Mucosa of descending colon (tissue), 3 donors: ENCODE data around the gene NIBAN1. TPM values are rescaled to one million over a fixed set of nuclear protein-coding genes. Genes with fewer than 3 reads are reported as not detected.

ENCODE experiments used
- ATAC-seq: fragments of 200-7000 bp; cut with Tn5 transposase; one replicate; pipeline ENCODE4 v1.9.1; 2020; ENCODE audit warnings: mild to moderate bottlenecking, moderate library complexity
- DNase-seq, 3 donors: peaks; one replicate each; pipeline ENCODE4 v3.0.0-alpha.2; 2020
- H3K36me3 ChIP-seq: fragments of 200-600 bp; one replicate; pipeline ENCODE4 v1.8.0; 2021; ENCODE audit warnings: low read depth, mild to moderate bottlenecking
- H3K4me1 ChIP-seq: fragments of 200-600 bp; one replicate; pipeline ENCODE4 v1.8.0; 2021; ENCODE audit warnings: low read depth, mild to moderate bottlenecking
- H3K4me3 ChIP-seq: fragments of 200-600 bp; one replicate; pipeline ENCODE4 v1.8.0; 2021; ENCODE audit warnings: mild to moderate bottlenecking
- H3K9me3 ChIP-seq: fragments of 200-600 bp; one replicate; pipeline ENCODE4 v1.8.0; 2021; ENCODE audit warnings: mild to moderate bottlenecking
- intact Hi-C, 2 donors: fragments of 100-400 bp; cut with DNase I in 1 of 2; cut with micrococcal nuclease in 1 of 2; formaldehyde crosslinking; loops; one replicate each; pipeline versions ENCODE4 v1.11.0 to v1.11.1; 2022; cut with DNase I, micrococcal nuclease
- long read RNA-seq, 2 donors: library from polyadenylated mRNA; unstranded; transcript quantifications; one replicate each; pipeline ENCODE4 v2.0.0, GENCODE V29; 2019 to 2021
- total RNA-seq, 3 donors: library from RNA; stranded (reverse); fragmentation: NEBNext Ultra II Directional in 2 of 3; extraction: Animal tissue kit (Norgen Biotek cat#: 25700) in 2 of 3; gene quantifications; one replicate each; pipeline versions ENCODE4 v1.2.1 to v1.2.4, GENCODE V29; 2021 to 2023
- TF ChIP-seq, protein P1 (sequence below): fragments of 200-600 bp; IDR thresholded peaks from one replicate; pipeline ENCODE4 v1.8.0; 2022; ENCODE audit warnings: antibody characterized with exemption, mild to moderate bottlenecking
- donor health status: DM: no; HTN: no; CAD: no; lungs with moderate emphysema.
- donor health status: DM: no; HTN: no; CAD: no.
- donor health status: DM: no; HTN: yes; CAD: no.

The NIBAN1 gene
- total RNA-seq, result 100 to 1,000 TPM in 1 of 3 donors, 10 to 100 TPM in 1, 1 to 10 TPM in 1; 6.5 to 209 (median 17.2) TPM
- long read RNA-seq, donor 1, full-length matches to known transcripts, result 40 of 108 reads
- long read RNA-seq, donor 1, partial matches to known transcripts, result 8 of 108 reads
- long read RNA-seq, donor 1, other reads (novel, unspliced or antisense), result 60 of 108 reads
- long read RNA-seq, donor 2, full-length matches to known transcripts, result 4 of 7 reads
- long read RNA-seq, donor 2, partial matches to known transcripts, result 0 of 7 reads
- long read RNA-seq, donor 2, other reads (novel, unspliced or antisense), result 3 of 7 reads

GRCh38 chr1:184974056-184974836 lies at the start of gene NIBAN1:
Gene NIBAN1 (minus strand): TSS chr1:184974508. CDS start chr1:184974356, 152 bp downstream.
- TF ChIP-seq, protein P1, sequence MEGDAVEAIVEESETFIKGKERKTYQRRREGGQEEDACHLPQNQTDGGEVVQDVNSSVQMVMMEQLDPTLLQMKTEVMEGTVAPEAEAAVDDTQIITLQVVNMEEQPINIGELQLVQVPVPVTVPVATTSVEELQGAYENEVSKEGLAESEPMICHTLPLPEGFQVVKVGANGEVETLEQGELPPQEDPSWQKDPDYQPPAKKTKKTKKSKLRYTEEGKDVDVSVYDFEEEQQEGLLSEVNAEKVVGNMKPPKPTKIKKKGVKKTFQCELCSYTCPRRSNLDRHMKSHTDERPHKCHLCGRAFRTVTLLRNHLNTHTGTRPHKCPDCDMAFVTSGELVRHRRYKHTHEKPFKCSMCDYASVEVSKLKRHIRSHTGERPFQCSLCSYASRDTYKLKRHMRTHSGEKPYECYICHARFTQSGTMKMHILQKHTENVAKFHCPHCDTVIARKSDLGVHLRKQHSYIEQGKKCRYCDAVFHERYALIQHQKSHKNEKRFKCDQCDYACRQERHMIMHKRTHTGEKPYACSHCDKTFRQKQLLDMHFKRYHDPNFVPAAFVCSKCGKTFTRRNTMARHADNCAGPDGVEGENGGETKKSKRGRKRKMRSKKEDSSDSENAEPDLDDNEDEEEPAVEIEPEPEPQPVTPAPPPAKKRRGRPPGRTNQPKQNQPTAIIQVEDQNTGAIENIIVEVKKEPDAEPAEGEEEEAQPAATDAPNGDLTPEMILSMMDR, result no peak

DNA sequence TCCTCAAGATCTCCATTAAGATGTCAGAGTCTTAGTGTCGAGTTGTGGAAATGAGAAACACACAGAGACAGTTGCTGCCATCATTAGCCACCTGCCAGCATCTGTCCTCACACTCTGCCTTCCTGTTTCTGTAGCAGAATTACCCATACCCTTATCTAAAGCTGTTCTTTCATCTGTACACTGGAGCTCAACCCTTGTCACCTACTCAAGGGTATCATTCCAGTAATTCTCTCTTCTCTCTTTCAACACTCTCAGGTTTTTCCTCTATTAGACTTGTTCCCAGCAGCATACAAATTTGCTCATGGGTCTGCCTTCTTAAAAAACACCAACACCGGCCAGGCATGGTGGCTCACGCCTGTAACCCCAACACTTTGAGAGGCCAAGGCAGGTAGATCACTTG lies 43.7 kb upstream of the NIBAN1 start:
- no peak for ATAC-seq
- DNase-seq, result no peak
- intact Hi-C loops, result no loop called here
- H3K4me3 ChIP-seq, result no peak overlapping the region
- H3K9me3 ChIP-seq, result no peaks in the 10 kb centered on the region
- no peaks in the 10 kb centered on the region for H3K4me1 ChIP-seq
- no peaks in the 10 kb centered on the region for H3K36me3 ChIP-seq
- TF ChIP-seq, protein P1, result no peak

More at GRCh38 chr1:184974056-184974836, at the start of gene NIBAN1:
- ATAC-seq (peak; percentile 77), DNase-seq (peak; percentile 60 to 81 (median 72))
- Histone ChIP-seq H3K36me3 (no peaks in the 10 kb centered on the region), H3K4me1 (peaks cover 7% of the 10 kb centered on the region), H3K4me3 (peak within 1 kb of the TSS; percentile 40), H3K9me3 (no peaks in the 10 kb centered on the region)
- intact Hi-C loops, result loop anchor here in 1 of 2 donors (10.0 kb wide), 1 partner anchor 89 kb away; no protein-coding TSS in a partner anchor

DNA sequence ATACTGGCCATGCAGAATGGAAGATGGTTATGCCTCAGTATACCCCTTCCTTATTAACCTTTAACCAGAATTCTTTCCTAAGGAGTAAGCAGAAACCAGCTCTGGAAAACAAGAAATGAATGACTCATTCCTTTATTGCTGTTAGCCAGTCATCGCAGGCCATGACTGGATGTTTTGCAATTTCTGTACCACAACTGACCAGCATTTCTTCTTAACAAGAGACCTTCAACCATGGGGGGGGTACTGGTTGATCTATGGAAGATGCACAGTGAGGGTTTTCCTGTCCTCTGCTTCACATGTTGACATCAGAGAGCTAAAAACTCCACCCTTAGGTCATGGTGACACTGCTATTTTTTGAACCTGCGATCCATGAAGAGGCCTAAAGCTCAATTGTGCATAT lies 43.0 kb upstream of the NIBAN1 start:
- no peak for DNase-seq
- no peaks in the 10 kb centered on the region for H3K36me3 ChIP-seq
- TF ChIP-seq, protein P1, result no peak
- peak; percentile 54 for ATAC-seq
- intact Hi-C loops, result no loop called here
- no peaks in the 10 kb centered on the region for H3K9me3 ChIP-seq
- no peak overlapping the region for H3K4me3 ChIP-seq
- no peaks in the 10 kb centered on the region for H3K4me1 ChIP-seq

- TF ChIP-seq, protein P1, result no peak
- intact Hi-C loops, result no loop called here
- no peaks in the 10 kb centered on the region for H3K36me3 ChIP-seq
- no peak for ATAC-seq
- H3K9me3 ChIP-seq, result no peaks in the 10 kb centered on the region
- no peak overlapping the region for H3K4me3 ChIP-seq
- no peaks in the 10 kb centered on the region for H3K4me1 ChIP-seq
- no peak for DNase-seq
Measured at GRCh38 chr1:185016880-185017279, 42.6 kb upstream of the NIBAN1 start.

DNA sequence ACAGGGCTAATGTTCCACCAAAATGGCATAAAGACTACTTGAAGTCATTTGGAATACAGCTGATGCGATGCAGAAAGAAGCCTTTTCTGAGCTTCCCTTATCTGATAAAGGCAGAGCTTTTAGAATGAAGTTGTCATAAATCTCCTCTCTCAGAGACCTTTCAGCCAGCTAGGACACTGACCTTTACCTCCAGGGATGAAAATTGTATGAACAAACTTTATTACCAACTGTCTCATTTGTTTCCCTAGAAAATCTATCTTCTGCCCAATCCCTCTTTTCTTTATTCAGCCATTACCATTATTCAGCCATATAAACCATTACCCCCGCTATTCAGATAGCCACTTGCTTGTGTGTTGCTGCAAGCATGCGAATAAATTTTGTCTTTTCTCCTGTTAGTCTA lies 41.3 kb upstream of the NIBAN1 start:
- intact Hi-C loops, result no loop called here

More for the DNA sequence above, 41.3 kb upstream of the NIBAN1 start:
- Histone ChIP-seq H3K4me3 (no peak overlapping the region), H3K4me1 (no peaks in the 10 kb centered on the region), H3K9me3 (no peaks in the 10 kb centered on the region), H3K36me3 (no peaks in the 10 kb centered on the region)
- TF ChIP-seq, protein P1, result no peak
- DNase-seq (no peak), ATAC-seq (no peak)
